ENCODE measurements around the gene CNGA4.

GRCh38 chr11:6219359-6219758 is 19.5 kb upstream of the CNGA4 start:
- TF ChIP-seq CTCF (IDR thresholded peaks at IDR 0.05): no peak
- TF ChIP-seq POLR2A (IDR thresholded peaks at IDR 0.05): no peak

Measured in uterus (tissue), 2 donors.